Stimulated activated CD4-positive, alpha-beta T cell treated with anti-CD3 and anti-CD28 coated beads, Interleukin-2, amount 100 ng/mL, for 48 hours (primary cell): Measurements from ENCODE around the gene EFNB3.

Source experiments
- DNase-seq, 2 donors: peaks; one replicate each; pipeline ENCODE4 v3.0.0-alpha.2; 2020

Gene EFNB3

GRCh38 chr17:7704601-7705268, at the start of gene EFNB3:
TSS of gene EFNB3 (plus strand) at chr17:7705202. CDS start at chr17:7705599, 397 bp downstream.
- DNase-seq, result no peak

GRCh38 chr17:7655541-7655840, 49.5 kb upstream of the EFNB3 start:
- no peak for DNase-seq

DNA sequence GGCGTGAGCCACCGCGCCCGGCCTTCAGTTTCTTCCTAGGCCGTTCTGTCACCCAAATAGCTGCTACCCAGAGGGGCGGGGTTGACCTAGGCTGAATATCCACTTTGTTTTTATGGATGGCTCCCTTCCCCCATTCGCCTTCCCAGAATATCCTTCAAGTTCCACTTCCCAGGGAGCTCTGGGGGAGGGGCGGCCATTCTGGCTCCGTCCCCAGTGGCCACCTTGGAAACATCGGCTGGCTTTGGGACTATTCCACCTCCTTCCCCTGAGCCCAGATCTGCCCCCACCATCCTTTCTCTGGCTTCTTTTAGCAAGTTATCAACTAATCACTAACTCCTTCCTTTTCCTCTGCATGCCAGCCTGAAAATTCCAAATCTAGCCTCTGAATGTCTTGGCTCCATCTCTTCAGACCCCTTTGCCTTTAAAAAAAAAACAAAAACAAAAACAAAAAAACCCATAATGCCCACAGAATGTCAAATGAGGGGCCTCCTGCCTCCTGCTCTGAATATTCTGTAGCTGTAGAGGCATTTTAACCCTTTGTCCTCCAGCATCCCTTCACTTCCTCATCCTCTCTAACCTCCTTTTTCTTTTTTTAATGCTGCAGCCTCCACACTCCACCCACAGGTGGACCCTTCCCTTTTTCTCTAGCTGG, 47.9 kb upstream of the EFNB3 start:
- DNase-seq, result no peak

DNA sequence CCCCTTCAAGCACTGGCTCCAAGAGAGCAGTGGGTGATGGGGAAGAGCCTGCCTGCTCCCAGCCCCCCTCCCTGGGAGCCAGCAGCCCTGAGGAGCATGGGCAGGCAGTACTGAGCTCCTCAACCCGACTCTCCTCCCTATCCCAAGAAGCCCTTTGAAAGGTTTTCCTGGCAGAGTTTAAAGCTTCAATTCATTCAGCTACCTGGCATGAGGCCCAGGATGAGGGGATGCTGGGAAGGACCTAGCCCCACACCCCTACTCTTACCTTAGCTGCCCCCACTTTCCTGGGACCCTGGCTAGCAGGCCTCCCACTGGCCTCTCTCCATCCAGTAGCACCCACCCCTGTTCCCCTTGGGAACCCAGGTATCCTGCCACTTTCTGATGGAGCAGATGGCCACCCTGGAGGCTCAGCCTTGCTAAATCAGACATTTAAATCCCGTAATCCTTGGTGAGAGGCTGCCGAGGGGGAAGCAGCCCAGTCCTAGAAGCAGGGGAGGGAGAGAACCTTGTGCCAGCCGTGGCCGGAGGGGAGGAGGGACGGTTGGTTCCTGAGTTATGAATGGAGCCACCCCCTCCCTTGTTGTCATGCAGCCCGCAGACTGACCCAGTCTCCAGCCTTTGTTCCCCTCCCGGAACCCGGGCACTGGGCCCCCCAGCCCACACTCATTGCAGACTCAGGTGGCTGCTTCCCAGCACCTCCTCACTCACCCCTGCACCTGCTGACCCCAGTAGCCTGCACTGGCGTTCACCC, 37.2 kb upstream of the EFNB3 start:
- no peak for DNase-seq

DNA sequence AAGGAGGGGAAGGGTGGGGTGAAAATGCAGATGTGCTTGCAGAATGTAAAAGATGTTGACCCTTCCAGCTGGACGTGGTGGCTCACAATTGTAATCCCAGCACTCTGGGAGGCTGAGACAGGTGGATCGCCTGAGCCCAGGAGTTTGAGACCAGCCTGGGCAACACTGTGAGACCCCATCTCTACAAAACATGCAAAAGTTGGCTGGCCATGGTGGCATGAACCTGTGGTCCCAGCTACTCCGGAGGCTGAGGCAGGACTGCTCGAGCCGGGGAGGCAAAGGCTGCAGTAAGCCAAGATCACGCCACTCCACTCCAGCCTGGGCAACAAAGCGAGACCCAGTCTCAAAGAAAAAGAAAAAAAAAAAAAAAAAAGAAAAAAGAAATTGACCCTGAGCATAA, 36.5 kb upstream of the EFNB3 start:
- no peak for DNase-seq

DNA sequence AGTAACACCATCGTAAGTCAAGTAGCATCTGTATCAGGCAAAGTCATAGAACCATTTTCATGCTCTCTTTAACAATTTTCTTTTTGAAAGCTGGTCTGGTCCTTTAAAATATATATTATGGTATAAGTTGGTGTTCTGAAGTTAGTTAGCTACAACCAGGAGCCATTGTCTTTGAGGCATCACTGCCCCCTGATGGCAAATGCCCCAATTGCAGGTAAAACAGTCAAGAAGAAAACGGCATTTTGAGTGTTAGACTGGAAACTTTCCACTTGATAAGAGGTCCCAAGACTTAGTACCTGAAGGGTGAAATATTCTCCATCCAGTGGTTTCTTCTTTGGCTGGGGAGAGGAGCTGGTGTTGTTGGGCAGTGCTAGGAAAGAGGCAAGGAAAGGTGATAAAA, 31.8 kb upstream of the EFNB3 start:
- peak; percentile 50 to 63 for DNase-seq

- DNase-seq, result no peak
Measured at GRCh38 chr17:7674934-7675333, 30.1 kb upstream of the EFNB3 start.

- no peak for DNase-seq
Measured at GRCh38 chr17:7676533-7676932, 28.5 kb upstream of the EFNB3 start.

- no peak for DNase-seq
Measured at GRCh38 chr17:7677388-7678067, 27.5 kb upstream of the EFNB3 start.

DNA sequence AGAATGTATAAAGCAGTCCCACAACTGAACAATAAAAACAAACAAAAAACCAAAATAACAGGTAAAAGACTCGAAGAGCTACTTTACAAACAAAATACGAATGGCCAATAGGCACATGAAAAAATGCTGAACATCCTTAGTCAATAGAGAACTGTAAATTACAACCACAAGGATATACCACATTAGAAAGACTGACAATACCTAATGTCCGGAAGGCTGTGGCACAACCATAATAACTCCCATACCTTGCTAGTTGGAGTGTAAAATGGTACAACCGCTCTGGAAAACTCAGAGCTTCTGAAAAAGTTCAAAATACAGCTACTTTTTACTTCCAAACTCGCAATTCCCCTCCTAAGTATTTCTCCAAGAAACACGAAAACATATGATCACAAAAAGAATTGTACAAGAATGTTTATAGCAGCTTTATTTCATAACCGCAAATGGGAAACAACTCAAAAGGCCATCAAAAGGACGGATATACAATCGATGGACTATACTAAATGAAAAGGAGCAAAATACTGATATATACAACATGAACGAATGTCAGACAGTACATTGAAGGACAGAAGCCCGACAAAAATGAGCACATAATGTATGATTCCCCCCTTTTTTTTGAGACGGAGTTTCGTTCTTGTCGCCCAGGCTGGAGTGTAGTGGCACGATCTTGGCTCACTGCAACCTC, 20.0 kb upstream of the EFNB3 start:
- no peak for DNase-seq

DNA sequence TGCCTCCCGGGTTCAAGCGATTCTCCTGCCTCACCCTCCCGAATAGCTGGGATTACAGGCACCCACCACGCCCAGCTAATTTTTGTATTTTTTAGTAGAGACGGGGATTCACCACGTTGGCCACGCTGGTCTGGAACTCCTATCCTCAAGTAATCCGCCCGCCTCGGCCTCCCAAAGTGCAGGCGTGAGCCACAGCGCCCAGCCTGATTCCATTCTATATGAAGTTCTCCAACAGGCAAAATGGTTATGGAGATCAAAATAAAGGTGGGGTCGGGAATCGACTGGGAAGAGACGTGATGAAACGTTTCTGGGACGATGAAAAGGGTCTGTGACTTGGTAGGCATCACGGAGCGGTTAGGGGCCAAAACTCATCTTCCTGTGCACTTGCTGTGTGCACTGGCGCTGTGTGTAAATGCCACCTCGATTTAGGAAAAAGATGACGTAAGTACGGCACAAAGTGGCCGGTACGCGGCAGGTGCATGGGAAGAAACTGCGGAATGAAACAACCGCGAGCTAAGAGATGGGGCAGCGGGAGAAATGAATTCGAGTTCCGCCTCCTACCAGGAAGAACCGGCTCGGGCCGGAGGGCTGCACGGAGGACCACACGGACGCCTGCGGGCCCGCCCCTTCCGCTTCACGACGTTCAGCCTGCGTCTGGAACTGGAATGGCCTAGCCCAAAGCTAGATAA, 19.3 kb upstream of the EFNB3 start:
- DNase-seq, result peak; percentile 81 to 82

DNA sequence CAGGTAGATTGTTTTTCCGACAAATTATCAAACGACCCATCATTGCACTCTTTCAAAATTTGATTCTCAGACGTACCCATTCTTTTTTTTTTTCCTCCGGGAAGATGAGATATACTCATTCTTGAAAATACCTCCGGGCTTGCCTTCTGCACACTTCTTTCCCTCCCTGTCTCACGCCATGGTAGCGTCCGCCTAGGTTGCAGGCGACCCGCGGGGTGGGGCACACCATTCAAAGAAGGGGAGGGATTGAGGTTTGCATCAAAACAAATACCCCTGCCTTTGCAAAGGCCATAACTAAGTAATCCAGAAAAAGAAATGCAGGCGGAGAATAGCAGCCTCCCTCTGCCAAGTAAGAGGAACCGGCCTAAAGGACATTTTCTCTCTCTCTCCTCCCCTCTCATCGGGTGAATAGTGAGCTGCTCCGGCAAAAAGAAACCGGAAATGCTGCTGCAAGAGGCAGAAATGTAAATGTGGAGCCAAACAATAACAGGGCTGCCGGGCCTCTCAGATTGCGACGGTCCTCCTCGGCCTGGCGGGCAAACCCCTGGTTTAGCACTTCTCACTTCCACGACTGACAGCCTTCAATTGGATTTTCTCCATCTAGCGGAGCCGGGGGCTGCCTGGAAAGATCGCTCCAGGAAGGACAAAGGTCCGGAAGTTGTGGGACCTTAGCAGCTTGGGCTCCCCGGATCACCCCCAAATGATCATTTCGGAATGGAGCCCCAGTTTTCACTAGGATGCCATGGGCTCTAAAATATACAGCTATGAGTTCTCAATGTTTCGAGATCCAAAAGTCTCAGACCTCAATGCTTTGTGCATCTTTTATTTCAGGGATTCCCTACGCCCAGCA, 18.6 kb upstream of the EFNB3 start:
- DNase-seq, result peak; percentile 63 to 68

- DNase-seq, result peak; percentile 77 to 79
Measured at GRCh38 chr17:7687072-7687907, 17.7 kb upstream of the EFNB3 start, which contains the start of gene TP53. TSS of gene TP53 (minus strand) at chr17:7687490. CDS start at chr17:7676594, 10,896 bp downstream.

GRCh38 chr17:7687908-7688807, 16.8 kb upstream of the EFNB3 start, which contains the start of gene WRAP53:
TSS of gene WRAP53 (plus strand) at chr17:7688477. CDS start at chr17:7688649, 172 bp downstream.
- peak; percentile 97 for DNase-seq

DNA sequence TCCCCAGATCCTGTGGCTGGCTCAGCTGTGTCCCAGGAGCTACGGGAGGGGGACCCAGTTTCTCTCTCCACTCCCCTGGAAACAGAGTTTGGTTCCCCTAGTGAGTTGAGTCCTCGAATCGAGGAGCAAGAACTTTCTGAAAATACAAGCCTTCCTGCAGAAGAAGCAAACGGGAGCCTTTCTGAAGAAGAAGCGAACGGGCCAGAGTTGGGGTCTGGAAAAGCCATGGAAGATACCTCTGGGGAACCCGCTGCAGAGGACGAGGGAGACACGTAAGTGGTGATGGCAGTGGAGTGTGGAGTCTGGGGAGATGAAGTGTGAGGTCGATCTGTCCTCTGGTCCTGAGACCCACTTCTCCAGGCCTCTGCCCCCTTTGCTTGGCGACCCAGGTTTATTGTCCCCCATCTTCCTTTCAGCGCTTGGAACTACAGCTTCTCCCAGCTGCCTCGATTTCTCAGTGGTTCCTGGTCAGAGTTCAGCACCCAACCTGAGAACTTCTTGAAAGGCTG, 16.1 kb upstream of the EFNB3 start:
- DNase-seq, result no peak

DNA sequence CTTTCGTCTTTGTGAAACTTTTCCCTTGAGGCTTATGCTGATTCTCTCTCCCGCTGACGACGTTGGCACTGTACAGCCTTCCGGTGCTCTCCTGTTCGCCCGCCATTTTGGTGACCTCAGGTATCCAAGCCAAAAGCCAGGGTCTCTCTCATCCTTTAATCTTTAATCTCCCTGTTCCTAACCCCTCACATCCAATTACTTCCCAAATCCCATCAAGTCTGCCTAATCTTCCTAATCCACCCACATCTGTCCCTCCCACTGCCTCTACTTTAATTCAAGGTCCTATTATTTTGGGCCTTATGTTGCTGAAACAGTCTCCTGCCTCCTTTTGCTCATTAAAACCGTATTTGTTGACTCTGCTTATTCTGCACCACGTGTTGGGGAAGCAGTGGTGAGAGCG, 9.4 kb upstream of the EFNB3 start:
- no peak for DNase-seq

DNA sequence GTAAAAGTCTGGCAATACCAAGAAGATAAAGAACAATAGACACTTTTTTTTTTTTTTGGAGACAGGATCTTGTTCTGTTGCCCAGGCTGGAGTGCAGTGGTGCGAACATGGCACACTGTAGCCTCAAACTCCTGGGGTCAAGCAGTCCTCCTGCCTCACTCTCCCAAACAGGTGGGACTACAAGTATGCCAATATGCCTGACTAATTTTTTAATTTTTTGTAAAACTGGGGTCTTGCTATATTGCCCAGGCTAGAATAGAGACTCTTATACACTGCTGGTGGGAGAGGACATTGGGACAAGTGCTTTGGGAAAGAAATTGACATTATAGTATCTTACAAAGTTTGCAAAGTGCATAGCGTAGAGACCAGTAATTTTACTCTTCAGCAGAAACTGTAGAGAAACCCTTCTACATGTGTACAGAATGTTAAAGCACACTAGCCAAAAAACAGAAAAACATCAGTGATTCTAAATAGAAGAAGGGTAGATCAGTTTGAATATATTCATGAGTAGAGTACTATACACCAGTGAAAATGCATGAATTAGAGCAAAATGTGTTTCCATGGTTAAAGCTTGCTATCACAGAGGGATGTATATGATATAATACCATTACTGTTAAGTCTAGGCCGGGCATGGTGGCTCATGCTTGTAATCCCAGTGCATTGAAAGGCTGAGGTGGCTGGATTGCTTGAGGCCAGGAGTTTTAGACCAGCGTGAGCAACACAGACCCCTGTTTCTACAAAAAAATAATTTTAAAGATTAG, 7.0 kb upstream of the EFNB3 start:
- no peak for DNase-seq

GRCh38 chr17:7700510-7700909, 4.5 kb upstream of the EFNB3 start:
- no peak for DNase-seq
